KMS-11 (cell line): ENCODE measurements around the gene GGACT.

ENCODE experiments used
- H2AFZ ChIP-seq: fragments of 200-600 bp; sonication (generic); 2 replicates; pipeline ENCODE4 v1.6.1; 2016; ENCODE audit warnings: antibody characterized with exemption, mixed run types, low read depth
- H3K27ac ChIP-seq: fragments of 200-600 bp; sonication (generic); 2 replicates; pipeline ENCODE4 v1.6.1; 2016; ENCODE audit warnings: mild to moderate bottlenecking, mixed run types
- H3K27me3 ChIP-seq: fragments of 200-600 bp; sonication (generic); 2 replicates; pipeline ENCODE4 v1.6.1; 2017; ENCODE audit warnings: mild to moderate bottlenecking, low read depth, mixed run types, moderate library complexity; ENCODE audit not compliant: insufficient read depth
- H3K36me3 ChIP-seq: fragments of 200-600 bp; sonication (generic); 2 replicates; pipeline ENCODE4 v1.6.1; 2017; ENCODE audit warnings: mild to moderate bottlenecking, mixed run types; ENCODE audit not compliant: insufficient read depth
- H3K4me1 ChIP-seq: fragments of 200-600 bp; sonication (generic); 2 replicates; pipeline ENCODE4 v1.6.1; 2016; ENCODE audit warnings: mild to moderate bottlenecking, low read depth, mixed run types; ENCODE audit not compliant: poor library complexity, severe bottlenecking
- H3K4me2 ChIP-seq: fragments of 200-600 bp; sonication (generic); 2 replicates; pipeline ENCODE4 v1.7.0; 2016; ENCODE audit warnings: mild to moderate bottlenecking, mixed run types
- H3K4me3 ChIP-seq: fragments of 200-600 bp; sonication (generic); IDR thresholded peaks from 2 replicates; pipeline ENCODE4 v1.6.1; 2017; ENCODE audit warnings: low read depth, low read length, mixed read lengths; ENCODE audit not compliant: insufficient read depth
- H3K79me2 ChIP-seq: fragments of 200-600 bp; sonication (generic); 2 replicates; pipeline ENCODE4 v1.6.1; 2016; ENCODE audit warnings: low read depth, mixed run types; ENCODE audit not compliant: insufficient read depth
- H3K9ac ChIP-seq: fragments of 200-600 bp; sonication (generic); 2 replicates; pipeline ENCODE4 v1.6.1; 2016; ENCODE audit warnings: mild to moderate bottlenecking, mixed run types
- H4K20me1 ChIP-seq: fragments of 200-600 bp; sonication (generic); 2 replicates; pipeline ENCODE4 v1.6.1; 2016; ENCODE audit warnings: mild to moderate bottlenecking, mixed run types; ENCODE audit not compliant: insufficient read depth
- TF ChIP-seq, protein P1 (sequence below): fragments of 200-600 bp; sonication (generic); conservative IDR thresholded peaks from 2 replicates; pipeline ENCODE4 v1.6.1; 2017; ENCODE audit warnings: low read depth, mild to moderate bottlenecking, antibody characterized with exemption, low read length, moderate library complexity, mixed read lengths

Gene GGACT

GRCh38 chr13:100483841-100484381 is 104.7 kb downstream of the GGACT start:
- no peaks in the 10 kb centered on the region for H4K20me1 ChIP-seq
- H3K4me2 ChIP-seq, result no peak overlapping the region; the same call in 1 of the 2 replicates
- H3K27me3 ChIP-seq, result no peaks in the 10 kb centered on the region
- no peak overlapping the region for H3K9ac ChIP-seq
- H3K4me3 ChIP-seq, result no peak overlapping the region
- H3K27ac ChIP-seq, result no peak overlapping the region
- no peaks in the 10 kb centered on the region for H3K36me3 ChIP-seq
- no peak overlapping the region for H2AFZ ChIP-seq
- H3K4me1 ChIP-seq, result peaks cover 8% of the 10 kb centered on the region
- H3K79me2 ChIP-seq, result no peaks in the 10 kb centered on the region
- TF ChIP-seq, protein P1, sequence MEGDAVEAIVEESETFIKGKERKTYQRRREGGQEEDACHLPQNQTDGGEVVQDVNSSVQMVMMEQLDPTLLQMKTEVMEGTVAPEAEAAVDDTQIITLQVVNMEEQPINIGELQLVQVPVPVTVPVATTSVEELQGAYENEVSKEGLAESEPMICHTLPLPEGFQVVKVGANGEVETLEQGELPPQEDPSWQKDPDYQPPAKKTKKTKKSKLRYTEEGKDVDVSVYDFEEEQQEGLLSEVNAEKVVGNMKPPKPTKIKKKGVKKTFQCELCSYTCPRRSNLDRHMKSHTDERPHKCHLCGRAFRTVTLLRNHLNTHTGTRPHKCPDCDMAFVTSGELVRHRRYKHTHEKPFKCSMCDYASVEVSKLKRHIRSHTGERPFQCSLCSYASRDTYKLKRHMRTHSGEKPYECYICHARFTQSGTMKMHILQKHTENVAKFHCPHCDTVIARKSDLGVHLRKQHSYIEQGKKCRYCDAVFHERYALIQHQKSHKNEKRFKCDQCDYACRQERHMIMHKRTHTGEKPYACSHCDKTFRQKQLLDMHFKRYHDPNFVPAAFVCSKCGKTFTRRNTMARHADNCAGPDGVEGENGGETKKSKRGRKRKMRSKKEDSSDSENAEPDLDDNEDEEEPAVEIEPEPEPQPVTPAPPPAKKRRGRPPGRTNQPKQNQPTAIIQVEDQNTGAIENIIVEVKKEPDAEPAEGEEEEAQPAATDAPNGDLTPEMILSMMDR, result no peak

GRCh38 chr13:100483139-100483538 is 105.5 kb downstream of the GGACT start:
- H3K9ac ChIP-seq, result no peak overlapping the region
- H3K4me2 ChIP-seq, result no peak overlapping the region

GRCh38 chr13:100480676-100481075 is 107.9 kb downstream of the GGACT start:
- H3K27ac ChIP-seq, result no peak overlapping the region
- H3K79me2 ChIP-seq, result no peaks in the 10 kb centered on the region
- no peaks in the 10 kb centered on the region for H4K20me1 ChIP-seq
- H3K36me3 ChIP-seq, result no peaks in the 10 kb centered on the region
- TF ChIP-seq, protein P1, result no peak
- H3K27me3 ChIP-seq, result no peaks in the 10 kb centered on the region
- no peak overlapping the region for H3K9ac ChIP-seq
- H3K4me1 ChIP-seq, result peaks cover 8% of the 10 kb centered on the region
- H2AFZ ChIP-seq, result no peak overlapping the region
- no peak overlapping the region for H3K4me3 ChIP-seq
- no peak overlapping the region for H3K4me2 ChIP-seq

More at GRCh38 chr13:100483139-100483538, 105.5 kb downstream of the GGACT start:
- Histone ChIP-seq H2AFZ (no peak overlapping the region), H4K20me1 (no peaks in the 10 kb centered on the region), H3K4me3 (no peak overlapping the region), H3K27me3 (no peaks in the 10 kb centered on the region), H3K79me2 (no peaks in the 10 kb centered on the region), H3K36me3 (no peaks in the 10 kb centered on the region), H3K4me1 (peaks cover 8% of the 10 kb centered on the region), H3K27ac (no peak overlapping the region)
- TF ChIP-seq, protein P1, result no peak
